Measurements from ENCODE around the gene OR13C8.
"Not testable (repeated sequence)": the region's sequence is repeated elsewhere in the genome, so short reads cannot be mapped to it uniquely, and the experiment has no call there.

GRCh38 chr9:104520241-104520640, 48.7 kb upstream of the OR13C8 start:
- not testable (repeated sequence) for TF ChIP-seq CTCF (IDR thresholded peaks at IDR 0.05; ENCODE audit: low read length); EZH2phosphoT487 (IDR thresholded peaks at IDR 0.05; ENCODE audit: low read length); EZH2 (optimal IDR thresholded peaks at IDR 0.05; ENCODE audit: low read depth, low read length)

All from MM.1S (cell line).